H4 (cell line): ENCODE data around the gene ABCC10. TPM values are rescaled to one million over a fixed set of nuclear protein-coding genes. Genes with fewer than 3 reads are reported as not detected.

ENCODE experiments used
- DNase-seq: peaks from one replicate; pipeline ENCODE4 v3.0.0-alpha.2; 2015; ENCODE audit warnings: low spot score
- total RNA-seq: library from RNA; depleted of rRNA; stranded (reverse); fragments of >200 nt; shearing (Covaris generic); gene quantifications from 2 replicates; pipeline ENCODE4 v1.2.3, GENCODE V29; 2014

Gene ABCC10
- total RNA-seq, 1 experiment from 2014 or later: 11.7 TPM

DNA sequence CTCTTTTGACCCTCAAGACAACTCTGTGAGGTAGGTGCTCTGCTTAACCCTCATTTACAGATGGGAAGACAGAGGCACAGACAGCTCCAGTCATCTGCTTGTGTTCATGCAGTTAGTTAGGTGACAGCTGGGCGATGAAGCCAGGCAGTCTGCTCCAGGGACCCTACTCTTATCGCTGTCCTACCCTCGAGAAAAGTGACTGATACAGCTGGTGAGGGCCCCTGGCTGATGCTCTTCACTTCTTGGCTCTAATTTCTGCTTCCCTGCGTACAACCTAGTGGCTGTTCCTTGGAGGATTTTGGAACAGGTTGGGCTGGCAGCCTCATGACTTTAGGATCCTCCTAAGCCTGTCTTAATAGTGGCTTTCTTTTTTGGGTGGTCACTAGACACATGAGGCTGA lies 40.9 kb downstream of the ABCC10 start:
- no peak for DNase-seq

DNA sequence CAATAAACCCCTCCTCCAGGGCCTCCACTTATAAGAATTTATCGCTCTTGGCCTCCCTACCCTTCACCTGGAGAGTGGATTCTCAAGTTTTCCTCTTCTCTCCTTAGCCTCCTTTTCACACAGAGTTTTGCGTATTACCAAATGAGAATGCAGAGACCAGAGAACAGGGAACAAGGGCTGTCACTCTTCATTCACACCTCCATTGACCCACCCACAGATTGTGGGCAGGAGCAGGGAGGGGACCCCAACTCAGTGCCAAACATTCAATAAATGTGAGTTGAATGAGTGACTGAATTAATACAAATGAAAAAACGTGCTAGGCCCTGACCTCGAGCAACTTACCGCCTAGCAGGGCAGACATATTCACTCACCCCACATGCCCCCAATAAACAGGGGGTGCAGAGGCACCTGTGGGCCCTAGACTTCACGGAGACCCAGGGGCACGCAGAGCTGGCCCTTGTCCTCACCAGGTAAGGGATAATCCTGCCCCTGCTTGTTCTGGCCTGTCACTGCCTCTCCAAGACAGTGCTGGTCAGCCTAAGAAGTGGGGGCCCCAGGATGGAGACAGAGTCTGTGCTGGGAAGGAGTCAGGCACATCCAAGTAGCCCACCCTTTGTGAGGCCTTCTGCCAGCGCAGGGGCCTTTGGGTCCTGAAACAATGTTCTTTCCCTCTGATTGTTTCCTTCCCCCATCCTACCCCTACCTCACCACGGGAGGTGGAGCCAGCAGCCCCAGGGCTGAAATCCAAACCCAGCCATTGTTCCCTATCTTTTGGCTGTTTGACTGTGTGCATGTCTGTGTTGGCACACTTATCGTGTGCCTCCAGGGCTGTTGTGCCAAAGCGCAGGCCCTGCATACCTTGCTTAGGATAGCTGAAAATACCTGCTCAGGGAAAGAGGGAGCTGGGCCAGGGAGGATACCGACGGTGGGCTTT lies 41.7 kb downstream of the ABCC10 start:
- DNase-seq: no peak

DNA sequence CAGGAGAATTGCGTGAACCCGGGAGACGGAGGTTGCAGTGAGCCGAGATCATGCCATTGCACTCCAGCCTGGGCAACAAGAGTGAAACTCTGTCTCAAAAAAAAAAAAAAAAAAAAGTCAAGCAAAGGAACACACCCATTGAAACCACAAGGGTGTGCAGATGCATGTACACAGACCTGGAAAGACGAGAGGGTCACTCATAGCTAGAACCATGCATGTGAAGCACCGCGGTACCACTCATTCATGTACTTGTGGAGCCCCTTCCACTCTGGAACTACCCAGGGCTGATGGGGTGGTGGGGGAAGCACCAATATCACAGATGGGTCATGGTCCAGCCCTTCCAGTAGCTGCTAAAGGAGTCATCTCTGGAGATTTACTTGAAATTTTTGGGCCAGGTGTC lies 42.6 kb downstream of the ABCC10 start:
- no peak for DNase-seq

DNA sequence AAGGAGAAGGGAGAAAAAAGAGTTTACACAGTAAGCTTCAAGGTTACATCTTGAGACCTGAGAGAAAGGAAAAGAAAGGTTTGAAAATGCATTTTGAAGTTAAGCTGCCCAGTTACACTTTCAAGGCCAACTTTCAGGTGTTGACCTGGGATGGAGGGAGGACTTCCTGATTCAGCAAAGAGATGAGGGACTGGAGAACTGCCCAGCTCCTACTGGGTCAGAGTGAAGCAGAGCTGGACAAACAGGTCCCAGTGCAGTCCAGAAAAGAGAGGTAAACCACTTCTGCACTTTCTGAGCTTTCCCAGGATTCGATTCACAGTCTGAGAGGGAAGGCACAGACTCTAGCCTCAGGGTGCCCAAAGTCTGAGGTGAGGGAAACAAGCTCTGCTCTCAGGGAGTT lies 44.1 kb downstream of the ABCC10 start:
- DNase-seq: no peak

- DNase-seq: no peak
These were observed 45.2 kb downstream of the ABCC10 start for GRCh38 chr6:43472515-43472914.

- DNase-seq: no peak
These were observed 48.2 kb downstream of the ABCC10 start for GRCh38 chr6:43475516-43475915.

GRCh38 chr6:43476746-43477145 lies 49.4 kb downstream of the ABCC10 start:
- DNase-seq: no peak

GRCh38 chr6:43477235-43478007 lies 50.1 kb downstream of the ABCC10 start, which contains the start of gene TJAP1:
Gene TJAP1 (plus strand): TSS chr6:43477570. CDS start chr6:43499002, 21,432 bp downstream.
- DNase-seq: peak; percentile 85

GRCh38 chr6:43478008-43478372 lies 50.6 kb downstream of the ABCC10 start:
- DNase-seq: no peak

DNA sequence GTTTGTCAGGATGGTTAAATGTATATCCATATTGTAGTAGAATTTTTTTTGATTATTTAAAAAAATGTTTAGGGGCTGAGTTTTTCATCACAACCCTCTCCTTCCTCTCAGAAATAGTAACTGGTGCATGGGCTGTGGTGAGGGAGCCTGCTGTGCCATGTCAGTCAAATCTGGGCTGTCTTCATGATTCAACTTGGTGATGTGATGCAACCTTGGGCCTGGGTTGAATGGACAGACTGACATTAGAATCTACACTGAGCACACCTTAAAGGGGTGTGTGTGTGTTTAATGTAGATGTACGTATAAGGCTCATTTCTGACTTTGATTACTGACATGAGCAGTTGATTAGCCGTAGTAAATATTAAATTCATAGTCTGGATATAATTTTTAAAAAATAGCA lies 53.7 kb downstream of the ABCC10 start:
- no peak for DNase-seq

- DNase-seq: no peak
These were observed 54.4 kb downstream of the ABCC10 start for GRCh38 chr6:43481591-43482236.

DNA sequence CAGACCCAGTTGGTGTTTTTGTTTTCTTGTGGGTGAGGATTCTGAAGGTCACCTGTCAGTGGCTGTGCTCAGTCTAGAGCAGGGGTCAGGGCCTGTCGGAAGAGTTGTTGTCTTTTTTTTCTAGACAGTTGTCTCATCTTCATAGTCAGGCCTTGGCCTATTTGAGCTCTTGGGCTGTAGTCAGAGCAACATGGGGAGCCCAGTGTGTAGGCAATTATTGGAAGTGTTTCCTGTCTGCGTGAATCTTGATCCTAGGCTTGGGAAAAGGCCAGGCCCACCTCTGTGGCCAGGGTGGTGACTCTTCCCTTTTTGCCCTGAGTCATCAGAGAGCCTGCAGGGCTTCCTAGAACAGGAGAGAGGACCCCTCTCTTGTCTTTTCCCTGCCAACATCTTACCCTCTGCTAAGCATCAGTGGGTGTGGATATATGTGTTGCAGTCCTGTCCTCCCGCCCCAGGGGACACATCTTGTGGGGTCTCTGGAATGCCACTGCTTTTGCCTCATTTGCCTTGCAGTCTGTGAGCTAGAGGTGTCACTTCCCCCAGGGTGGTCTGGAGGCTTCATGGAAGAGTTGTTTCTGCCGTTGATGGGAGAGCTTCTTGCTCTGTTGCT lies 61.4 kb downstream of the ABCC10 start:
- DNase-seq: no peak

DNA sequence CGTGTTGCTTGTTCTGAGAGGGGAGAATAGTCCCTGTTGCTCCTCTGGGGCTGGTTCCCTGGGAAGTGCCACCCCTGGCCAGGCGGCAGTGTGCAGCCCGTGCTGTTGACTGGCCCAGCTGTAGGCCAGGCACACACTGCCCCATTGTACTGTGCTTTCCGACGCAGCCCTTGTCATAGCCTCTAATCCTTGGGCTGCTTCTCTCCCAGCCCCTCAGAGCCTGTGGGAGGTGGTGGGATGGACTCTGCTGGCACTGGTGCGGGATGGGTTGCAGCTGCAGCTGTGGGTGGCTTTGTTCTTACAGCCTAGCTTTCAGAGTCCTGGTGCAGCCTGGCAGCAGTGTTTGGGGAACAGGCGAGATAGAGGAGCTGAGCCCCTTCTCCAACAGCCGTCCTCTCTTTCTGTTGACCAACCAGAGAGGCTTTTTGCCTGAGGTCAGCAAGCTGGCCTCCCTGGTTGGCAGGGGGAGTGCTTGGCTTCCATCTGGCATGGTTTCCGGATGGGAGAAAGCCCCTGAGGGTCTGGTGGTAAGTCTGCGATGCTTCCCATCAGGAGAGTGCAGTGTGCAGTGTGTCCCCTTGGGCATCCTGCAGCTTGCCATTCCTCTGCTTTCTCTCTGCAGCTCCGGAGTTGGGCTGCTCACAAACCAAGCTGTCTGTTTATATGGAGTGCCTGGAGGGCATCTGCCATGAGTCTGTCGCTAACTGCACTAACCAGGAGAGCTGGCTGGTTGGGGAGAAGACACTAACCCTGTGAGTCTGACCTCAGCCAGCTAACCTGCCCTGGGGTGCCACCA lies 62.1 kb downstream of the ABCC10 start:
- no peak for DNase-seq

GRCh38 chr6:43490523-43490939 lies 63.2 kb downstream of the ABCC10 start:
- DNase-seq: no peak

- DNase-seq: no peak
These were observed 64.7 kb downstream of the ABCC10 start for GRCh38 chr6:43491750-43492661.

DNA sequence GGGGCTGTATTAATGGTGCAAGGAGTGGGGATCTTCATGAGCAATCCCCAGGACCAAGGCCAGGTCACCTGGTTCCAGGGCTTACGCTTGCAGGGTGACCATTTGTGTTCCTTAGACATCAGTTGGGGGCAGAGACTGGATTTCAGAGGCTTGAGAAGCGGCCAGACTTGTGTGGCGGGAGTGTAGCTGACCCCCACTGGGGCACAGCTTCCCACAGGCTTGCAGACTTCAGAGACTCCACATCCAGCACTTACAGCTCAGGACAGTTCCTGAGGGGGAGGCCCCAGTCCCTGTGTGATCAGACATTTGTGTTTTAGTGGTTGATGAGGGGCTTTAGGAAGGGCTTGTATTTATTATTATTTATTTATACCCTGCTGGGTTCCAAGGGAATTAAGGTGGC lies 65.3 kb downstream of the ABCC10 start:
- DNase-seq: no peak

DNA sequence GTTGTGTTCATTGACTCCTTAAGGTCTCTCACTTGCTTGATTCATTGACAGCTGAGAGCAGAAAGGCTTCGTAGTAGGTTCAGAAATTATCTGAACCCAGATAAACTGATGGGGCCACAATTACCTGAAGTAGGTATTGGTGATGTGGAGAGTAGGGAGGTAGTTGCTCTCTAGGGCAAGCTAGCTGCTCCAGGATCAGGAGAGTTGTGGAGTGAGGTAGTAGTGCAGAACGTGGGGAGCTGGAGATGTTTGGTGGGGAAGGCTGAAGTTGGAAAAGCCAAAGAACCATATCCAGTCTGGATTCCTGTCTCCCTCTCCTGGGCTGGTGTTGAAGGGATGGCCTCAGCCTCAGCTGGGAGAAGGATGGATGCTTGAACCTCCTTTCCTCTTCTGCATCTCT lies 65.9 kb downstream of the ABCC10 start:
- no peak for DNase-seq

- DNase-seq: no peak
These were observed 66.5 kb downstream of the ABCC10 start for GRCh38 chr6:43493833-43494232.

DNA sequence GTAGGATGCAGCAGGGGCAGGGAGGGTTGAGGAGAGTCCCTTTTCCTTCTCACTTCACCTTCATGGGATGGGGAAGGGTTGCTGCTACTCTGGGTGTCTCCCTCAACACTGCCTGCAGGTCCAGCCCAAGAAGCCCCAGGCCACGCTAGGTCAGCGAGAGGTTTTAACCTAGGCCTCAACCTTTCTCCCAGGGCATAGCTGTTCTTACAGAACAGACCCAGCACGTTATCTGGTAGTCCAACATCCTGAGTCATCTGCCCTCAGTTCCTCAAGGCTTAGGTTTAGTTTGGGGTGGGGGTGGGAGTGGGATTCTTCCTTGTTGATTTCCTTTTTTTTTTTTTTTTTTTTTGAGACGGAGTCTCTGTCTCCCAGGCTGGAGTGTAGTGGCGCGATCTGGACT lies 67.0 kb downstream of the ABCC10 start:
- DNase-seq: no peak

DNA sequence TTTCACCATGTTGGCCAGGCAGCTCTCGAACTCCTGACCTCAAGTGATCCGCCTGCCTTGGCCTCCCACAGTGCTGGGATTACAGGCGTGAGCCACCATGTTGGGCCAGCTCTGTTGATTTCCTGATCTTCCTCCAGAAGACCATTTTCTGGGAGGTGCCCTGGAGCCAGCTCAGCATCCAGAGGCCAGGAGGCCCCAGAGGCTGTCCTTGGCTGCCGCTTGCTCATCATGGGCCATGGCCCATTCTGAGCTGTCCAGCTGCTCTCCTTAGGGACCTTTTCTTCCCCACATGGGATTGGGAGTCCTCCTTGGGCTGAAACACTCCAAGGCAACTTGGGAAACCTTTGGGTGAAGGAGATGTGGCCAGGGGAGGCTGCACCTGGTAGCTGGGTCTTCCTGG lies 67.4 kb downstream of the ABCC10 start:
- DNase-seq: no peak
